Adrenal gland (tissue), 12 donors: Measurements from ENCODE around the gene RPL36. TPM values are rescaled to one million over a fixed set of nuclear protein-coding genes. Genes with fewer than 3 reads are reported as not detected.

Source experiments
- DNase-seq, 7 donors: peaks; one replicate each; pipeline ENCODE4 v3.0.0-alpha.2; 2019 to 2020
- H3K27ac ChIP-seq, 5 donors: fragments of 200-600 bp; sonication (generic) in 4 of 5; 1 replicate in 3 of 5; 2 replicates in 2 of 5; pipeline versions ENCODE4 v1.5.1 to v1.8.0; 2016 to 2020; ENCODE audit warnings: mild to moderate bottlenecking in 1 of 5
- H3K27me3 ChIP-seq: fragments of 200-600 bp; 2 replicates; pipeline ENCODE4 v1.8.0; 2021
- H3K36me3 ChIP-seq, 2 donors: fragments of 200-600 bp; replicated peaks in 1 of 2; 1 replicate in 1 of 2; 2 replicates in 1 of 2; pipeline versions ENCODE4 v1.5.1 to v1.8.0; 2018 to 2022
- H3K4me1 ChIP-seq, 2 donors: fragments of 200-600 bp; replicated peaks in 1 of 2; 1 replicate in 1 of 2; 2 replicates in 1 of 2; pipeline versions ENCODE4 v1.5.1 to v1.8.0; 2018 to 2021
- H3K4me3 ChIP-seq, 4 donors: fragments of 200-600 bp; sonication (generic) in 3 of 4; one replicate each; pipeline ENCODE4 v1.5.1; 2016 to 2018
- H3K9me3 ChIP-seq, 3 donors: fragments of 200-600 bp; sonication (generic) in 1 of 3; replicated peaks in 1 of 3; 1 replicate in 2 of 3; 2 replicates in 1 of 3; pipeline versions ENCODE4 v1.5.1 to v1.8.0; 2016 to 2021
- CTCF ChIP-seq, 6 experiments: fragments of 450-650 bp in 4 of 6; fragments of 200-600 bp in 2 of 6; sonication (generic) in 1 of 6; IDR thresholded peaks; 1 replicate in 5 of 6; 2 replicates in 1 of 6; pipeline versions ENCODE4 v1.5.1 to v1.8.0; 2016 to 2021; ENCODE audit warnings: antibody characterized with exemption in 6 of 6, mild to moderate bottlenecking in 2 of 6, moderate library complexity in 1 of 6
- POLR2A ChIP-seq, 2 donors: fragments of 450-650 bp; IDR thresholded peaks; one replicate each; pipeline ENCODE4 v1.6.1; 2017; ENCODE audit warnings: antibody characterized with exemption in 2 of 2, mild to moderate bottlenecking in 2 of 2, moderate library complexity in 1 of 2
- WGBS, 4 donors: extraction: QIAGEN DNeasy Blood & Tissue Kit in 2 of 4; methylation state at CpG; one replicate each; pipeline versions ENCODE4 v1.1.5 to v1.1.7; 2013 to 2017; 5-methylcytosine and 5-hydroxymethylcytosine counted together
- intact Hi-C, 2 donors: fragments of 100-400 bp; cut with DNase I; formaldehyde crosslinking; loops; one replicate each; pipeline versions ENCODE4 v1.14.1 to v1.15.0; 2022 to 2023
- polyA plus RNA-seq, 3 donors: library from polyadenylated mRNA; stranded (reverse); fragments of 200-250 nt in 2 of 3; fragments of 350-450 nt in 1 of 3; fragmentation: Illumina TruSeq in 1 of 3; extraction: RNeasy Lipid Tissue Mini Kit (QIAGEN cat#74804) in 1 of 3; gene quantifications; one replicate each; pipeline ENCODE4 v1.2.3, GENCODE V29; 2013 to 2014
- total RNA-seq, 9 donors: library from RNA; depleted of rRNA in 4 of 9; stranded (reverse); fragments of >200 nt in 4 of 9; fragments of 120-200 nt in 1 of 9; fragmentation: NEBNext Ultra II Directional in 1 of 9; extraction: Animal tissue kit (Norgen Biotek cat#: 25700) in 1 of 9; gene quantifications; one replicate each; pipeline versions ENCODE4 v1.1.0 to v1.2.4, GENCODE V29; 2013 to 2023
- donor health status: healthy with polysubstance abuse.
- donor health status: Bipolar disorder and iron deficiency.
- donor health status: DM: yes; HTN: yes; CAD: no.
- donor health status: DM: no; HTN: no; CAD: no.
- donor health status: DM: no; HTN: no; CAD: no.
- donor health status: DM: yes; HTN: yes; CAD: no.

RPL36 gene
- total and polyA plus RNA-seq, 12 donors, result 615 to 3,360 (median 1,204) TPM

- Histone ChIP-seq H3K27ac (peak overlapping the region in 2 of 5 donors; percentile 34 to 90), H3K36me3 (peaks cover 0 to 74% of the 10 kb centered on the region in 2 donors), H3K27me3 (no peaks in the 10 kb centered on the region), H3K4me1 (peaks cover 14 to 29% of the 10 kb centered on the region in 2 donors), H3K4me3 (no peak overlapping the region), H3K9me3 (no peaks in the 10 kb centered on the region)
- peak in 1 of 7 donors; percentile 23 for DNase-seq
- TF ChIP-seq POLR2A (IDR thresholded peaks at IDR 0.05), result no peak
- no peak for TF ChIP-seq CTCF (IDR thresholded peaks at IDR 0.05)
- 83 to 87% (median 85%) methylated on average over 2 to 8 of the region's 8 CpGs for WGBS, 4 donors
- intact Hi-C loops, result no loop called here
Observed at GRCh38 chr19:5694956-5695648, 5.0 kb downstream of the RPL36 start.

DNA sequence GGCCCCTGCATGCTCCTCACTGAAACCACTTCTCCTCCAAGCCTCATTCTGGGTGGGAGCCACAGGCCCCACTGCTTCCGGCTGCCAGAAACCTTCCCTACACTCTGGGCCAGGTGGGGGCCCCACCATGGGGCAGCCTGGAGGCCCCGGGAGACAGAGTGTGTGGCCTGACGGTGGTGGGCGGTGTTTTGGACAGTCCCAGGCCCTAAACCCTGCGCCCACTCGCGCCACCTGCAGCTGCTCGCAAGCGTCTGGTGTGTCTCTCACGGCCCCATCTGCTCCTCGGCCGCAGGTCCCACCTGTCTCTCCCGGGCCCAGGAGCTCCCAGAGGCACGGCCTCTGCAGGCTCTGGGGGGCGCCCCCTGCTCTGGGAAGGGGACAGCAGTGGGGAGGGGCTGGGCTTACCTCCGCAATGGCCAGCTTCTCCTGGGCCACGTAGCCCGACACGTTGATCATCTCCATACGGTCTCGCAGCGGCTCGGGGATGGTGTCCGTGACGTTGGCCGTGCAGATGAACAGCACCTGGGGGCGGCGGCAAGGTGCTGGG lies 5.6 kb downstream of the RPL36 start:
- intact Hi-C loops, result no loop called here
- peaks cover 14 to 29% of the 10 kb centered on the region in 2 donors for H3K4me1 ChIP-seq
- H3K9me3 ChIP-seq, result no peaks in the 10 kb centered on the region
- H3K27ac ChIP-seq, result peak overlapping the region in 2 of 5 donors; percentile 34 to 90
- H3K36me3 ChIP-seq, result peaks cover 0 to 81% of the 10 kb centered on the region in 2 donors
- H3K27me3 ChIP-seq, result no peaks in the 10 kb centered on the region
- H3K4me3 ChIP-seq, result no peak overlapping the region
- WGBS, 4 donors, result 17 to 83% (median 81%) methylated on average over 1 to 28 of the region's 28 CpGs
- TF ChIP-seq CTCF (IDR thresholded peaks at IDR 0.05) (no peak), POLR2A (IDR thresholded peaks at IDR 0.05) (no peak)
- no peak for DNase-seq

GRCh38 chr19:5696196-5697021 lies 6.3 kb downstream of the RPL36 start:
- Histone ChIP-seq H3K27ac (peak overlapping the region in 3 of 5 donors; percentile 54 to 86 (median 82)), H3K36me3 (peaks cover 0 to 85% of the 10 kb centered on the region in 2 donors), H3K4me3 (no peak overlapping the region), H3K27me3 (no peaks in the 10 kb centered on the region), H3K9me3 (no peaks in the 10 kb centered on the region), H3K4me1 (peaks cover 14 to 28% of the 10 kb centered on the region in 2 donors)
- TF ChIP-seq POLR2A (IDR thresholded peaks at IDR 0.05), result no peak
- TF ChIP-seq CTCF (IDR thresholded peaks at IDR 0.05), result no peak
- WGBS, 4 donors, result 73 to 86% (median 76%) methylated on average over 7 to 42 of the region's 42 CpGs
- peak in 4 of 7 donors; percentile 37 to 65 (median 44) for DNase-seq
- intact Hi-C loops, result no loop called here
